ENCODE results near the gene OR11H7.
"Not testable (repeated sequence)": the region's sequence is repeated elsewhere in the genome, so short reads cannot be mapped to it uniquely, and the experiment has no call there.

- not testable (repeated sequence) for TF ChIP-seq CTCF (IDR thresholded peaks at IDR 0.05; ENCODE audit: low read length); EZH2 (optimal IDR thresholded peaks at IDR 0.05; ENCODE audit: low read depth, low read length)
Measured at GRCh38 chr14:20264361-20264760, 35.6 kb downstream of the OR11H7 start.
